GM18951 (cell line): Measurements from ENCODE around the gene CCNQ.

Source experiments
- POLR2A ChIP-seq: IDR thresholded peaks from 4 replicates; pipeline ENCODE4 v1.6.1; 2011; ENCODE audit warnings: mild to moderate bottlenecking; ENCODE audit not compliant: insufficient read length, insufficient read depth; ENCODE audit errors: extremely low read depth
- in situ Hi-C: fragments of 300-500 bp; cut with MboI; formaldehyde crosslinking; loops from one replicate; pipeline ENCODE4 v1.12.0; 2022; ENCODE audit warnings: low sequenced_read_pairs, mixed read lengths, inconsistent platforms; ENCODE audit not compliant: unreplicated experiment

Gene CCNQ

GRCh38 chrX:153598541-153599191, at the start of gene CCNQ:
TSS of gene CCNQ (minus strand) at chrX:153599139. CDS start at chrX:153599073, 66 bp downstream.
- in situ Hi-C loops, result no loop called here
- TF ChIP-seq POLR2A, result peak; percentile 64

DNA sequence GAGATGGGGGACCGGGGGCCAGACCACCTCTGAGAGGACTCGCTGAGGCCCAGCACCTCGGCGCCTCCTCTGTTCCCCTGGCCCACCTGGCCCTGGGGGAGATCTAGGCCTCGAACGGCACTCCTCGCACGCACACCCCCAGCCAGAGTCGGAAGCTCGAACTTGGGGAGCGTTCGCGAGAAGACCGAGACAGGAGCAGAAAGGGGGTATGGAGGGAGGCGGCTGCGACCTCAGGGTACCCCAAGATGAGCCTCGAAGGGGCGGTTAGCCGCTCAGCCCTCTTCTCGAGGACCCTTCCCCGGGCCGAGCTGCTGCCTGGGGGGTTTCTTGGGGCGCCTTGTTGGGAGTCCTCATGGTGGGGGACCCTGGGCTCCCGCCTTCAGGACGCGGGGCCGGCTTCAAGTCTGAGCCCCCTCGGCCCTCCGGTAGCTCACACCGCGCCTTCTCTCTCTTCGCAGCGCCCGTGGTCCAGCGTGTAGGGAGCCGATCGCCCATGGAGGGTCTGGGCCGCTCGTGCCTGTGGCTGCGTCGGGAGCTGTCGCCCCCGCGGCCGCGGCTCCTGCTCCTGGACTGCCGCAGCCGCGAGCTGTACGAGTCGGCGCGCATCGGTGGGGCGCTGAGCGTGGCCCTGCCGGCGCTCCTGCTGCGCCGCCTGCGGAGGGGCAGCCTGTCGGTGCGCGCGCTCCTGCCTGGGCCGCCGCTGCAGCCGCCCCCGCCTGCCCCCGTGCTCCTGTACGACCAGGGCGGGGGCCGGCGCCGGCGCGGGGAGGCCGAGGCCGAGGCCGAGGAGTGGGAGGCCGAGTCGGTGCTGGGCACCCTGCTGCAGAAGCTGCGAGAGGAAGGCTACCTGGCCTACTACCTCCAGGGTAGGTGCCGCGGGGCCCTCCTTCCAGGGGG, 48.8 kb upstream of the CCNQ start:
- TF ChIP-seq POLR2A, result no peak
- in situ Hi-C loops, result no loop called here

DNA sequence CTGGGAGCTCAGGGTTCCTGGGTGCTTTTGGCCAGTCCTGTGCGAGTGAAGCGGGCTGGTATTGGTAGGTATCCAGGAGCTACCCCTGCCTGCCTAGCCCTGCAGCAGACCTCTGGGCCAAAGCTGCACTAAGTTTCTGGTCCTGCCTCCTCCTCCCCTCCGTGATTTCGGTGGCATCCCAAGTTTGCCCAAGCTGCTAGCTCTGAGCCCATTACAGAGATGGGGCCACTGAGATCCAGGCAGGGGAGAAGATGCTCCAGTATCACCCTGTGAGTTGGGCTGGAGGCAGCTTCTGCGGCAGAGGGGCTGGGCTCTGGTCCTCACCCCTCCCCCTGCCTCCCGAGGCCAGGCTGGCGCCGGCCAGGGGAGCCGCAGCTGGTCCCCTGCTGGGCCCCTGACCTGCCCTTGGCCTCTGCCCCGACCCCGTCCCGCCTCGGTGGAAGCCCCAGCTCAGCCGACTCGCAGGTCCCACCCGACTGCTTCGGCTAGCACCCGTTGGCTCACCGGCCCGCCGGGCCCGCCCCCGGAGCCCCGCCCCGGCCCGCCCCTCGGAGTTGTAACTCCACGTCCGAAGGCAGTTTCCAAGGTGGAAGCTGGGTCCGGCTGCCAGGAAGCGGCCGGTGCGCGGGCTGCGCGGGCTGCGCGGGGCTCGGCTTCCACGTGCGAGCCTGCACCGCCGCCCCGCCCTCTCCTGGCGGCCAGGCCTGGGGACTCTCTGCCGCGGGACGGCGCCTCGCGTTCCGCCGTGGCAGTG, 47.9 kb upstream of the CCNQ start, which contains the start of gene DUSP9:
DUSP9 (plus strand) TSS at position 584 of the 754 bp plus-strand sequence. CDS start 751 bp downstream, outside the sequence.
- TF ChIP-seq POLR2A, result no peak
- in situ Hi-C loops, result no loop called here

DNA sequence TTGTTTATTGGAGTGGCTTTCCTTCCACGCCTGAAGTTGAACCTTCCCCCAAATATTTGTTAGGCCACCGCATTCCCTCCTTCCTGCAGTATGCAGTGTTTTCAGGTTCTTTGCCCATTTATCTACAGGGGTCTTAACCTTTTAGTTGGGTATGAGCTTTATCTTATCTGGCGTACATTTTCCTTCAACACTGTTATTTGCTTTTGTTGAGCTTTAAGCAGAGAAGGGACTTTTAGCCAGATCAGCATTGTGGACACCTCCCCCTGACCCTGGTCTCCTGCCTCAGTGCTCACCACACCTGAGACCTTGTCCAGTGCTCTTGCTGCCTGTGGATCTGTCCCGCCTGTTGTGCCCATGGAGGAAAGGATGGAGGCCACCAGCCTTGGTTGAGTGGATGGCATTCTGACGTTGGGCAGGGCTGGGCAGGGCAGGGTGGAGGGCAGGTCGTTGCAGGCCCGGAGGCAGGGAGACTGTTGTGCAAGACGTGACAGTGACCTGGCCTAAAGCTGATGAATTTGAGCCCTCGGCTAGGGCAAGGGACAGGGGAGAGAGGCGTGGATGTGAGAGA, 47.1 kb upstream of the CCNQ start:
- in situ Hi-C loops, result no loop called here
- no peak for TF ChIP-seq POLR2A

- in situ Hi-C loops, result no loop called here
- no peak for TF ChIP-seq POLR2A
Measured at GRCh38 chrX:153645151-153645550, 46.2 kb upstream of the CCNQ start.

DNA sequence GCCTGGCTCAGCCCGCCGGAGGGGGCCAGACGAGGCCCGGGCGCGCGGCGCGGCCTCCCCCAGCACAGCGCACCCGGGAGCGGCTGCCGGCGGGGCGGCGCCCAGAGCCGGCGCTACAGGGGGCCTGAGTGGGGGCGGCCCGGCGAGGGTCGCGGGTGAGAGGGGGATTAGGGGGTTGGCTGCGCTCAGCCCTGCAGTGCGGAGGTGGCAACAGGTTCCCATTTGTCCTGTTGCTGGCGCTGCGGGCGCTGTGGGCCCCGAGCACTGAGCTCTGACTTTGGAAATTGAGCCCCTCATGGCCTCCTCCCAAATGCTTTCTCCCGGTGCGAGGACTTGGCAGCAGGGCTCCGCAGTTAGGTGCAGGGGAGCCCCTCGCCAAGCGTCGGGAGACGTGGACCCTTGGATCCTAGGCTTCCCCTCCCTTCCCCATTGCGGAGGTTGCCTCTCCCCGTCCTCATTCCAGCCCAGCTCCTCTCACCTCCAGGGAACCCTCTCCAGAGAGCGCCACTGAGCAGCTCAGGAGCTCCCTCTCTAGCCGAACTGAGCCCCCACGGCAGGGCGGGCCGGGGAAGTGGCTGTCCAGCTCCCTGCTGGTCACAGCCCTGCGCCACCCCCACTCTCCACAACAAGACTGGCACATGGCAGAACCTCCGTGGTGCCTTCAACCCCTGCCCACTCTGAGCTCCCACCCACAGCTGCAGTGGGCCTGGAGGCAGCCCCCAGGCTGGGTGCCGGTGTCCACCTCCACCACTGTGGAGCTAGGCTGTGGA, 45.6 kb upstream of the CCNQ start:
- in situ Hi-C loops, result no loop called here
- no peak for TF ChIP-seq POLR2A

GRCh38 chrX:153643431-153644351, 44.8 kb upstream of the CCNQ start:
- in situ Hi-C loops, result no loop called here
- no peak for TF ChIP-seq POLR2A

DNA sequence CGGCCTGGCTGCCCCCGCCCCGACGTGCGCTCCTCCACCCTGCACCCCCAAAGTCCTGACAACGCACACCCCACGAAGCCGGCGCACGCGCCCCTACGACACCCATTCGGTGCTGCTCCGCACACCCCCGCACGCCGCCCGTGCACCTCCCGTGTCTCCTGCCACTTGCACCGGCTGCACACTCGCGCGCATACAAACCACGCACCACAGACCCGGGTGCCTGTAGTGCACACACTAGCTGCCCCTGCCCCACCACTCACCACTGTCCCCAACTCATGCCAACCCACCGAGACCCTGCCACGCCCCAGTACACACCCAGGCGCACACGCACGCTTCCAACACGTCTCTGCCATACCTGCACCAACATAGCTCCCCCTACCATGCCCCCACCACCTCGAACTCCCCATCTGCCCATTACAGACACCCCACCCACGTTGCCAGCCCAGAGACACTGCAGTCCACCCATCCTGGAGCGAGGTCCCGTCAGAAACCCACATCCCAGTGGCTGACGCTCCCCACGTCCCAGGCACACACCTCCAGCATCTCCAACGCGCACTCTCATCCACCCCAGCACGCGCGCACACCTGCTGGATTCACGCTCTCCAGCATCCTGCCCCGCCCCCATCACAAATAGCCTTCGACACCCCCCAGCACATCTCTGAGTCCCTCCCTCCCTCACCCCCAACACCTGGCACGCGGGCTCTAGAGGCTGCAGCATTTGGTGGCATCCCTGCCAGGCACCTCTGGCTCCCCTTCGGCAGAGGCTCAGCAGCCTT, 43.9 kb upstream of the CCNQ start:
- no peak for TF ChIP-seq POLR2A
- in situ Hi-C loops, result no loop called here

GRCh38 chrX:153642051-153642654, 43.2 kb upstream of the CCNQ start:
- in situ Hi-C loops, result no loop called here
- TF ChIP-seq POLR2A, result no peak

GRCh38 chrX:153641627-153642026, 42.7 kb upstream of the CCNQ start:
- in situ Hi-C loops, result no loop called here
- TF ChIP-seq POLR2A, result no peak
